Testis (tissue), 2 donors: ENCODE measurements around the gene NPDC1.

ENCODE experiments used
- POLR2A ChIP-seq: fragments of 450-650 bp; IDR thresholded peaks from one replicate; pipeline ENCODE4 v1.6.1; 2017; ENCODE audit warnings: antibody characterized with exemption, mild to moderate bottlenecking, moderate library complexity
- TF ChIP-seq, protein P1 (sequence below), 3 experiments: fragments of 450-650 bp in 2 of 3; fragments of 200-600 bp in 1 of 3; sonication (generic) in 1 of 3; IDR thresholded peaks; one replicate each; pipeline ENCODE4 v1.5.1; 2016 to 2019; ENCODE audit warnings: antibody characterized with exemption in 3 of 3, mild to moderate bottlenecking in 2 of 3, moderate library complexity in 1 of 3

DNA sequence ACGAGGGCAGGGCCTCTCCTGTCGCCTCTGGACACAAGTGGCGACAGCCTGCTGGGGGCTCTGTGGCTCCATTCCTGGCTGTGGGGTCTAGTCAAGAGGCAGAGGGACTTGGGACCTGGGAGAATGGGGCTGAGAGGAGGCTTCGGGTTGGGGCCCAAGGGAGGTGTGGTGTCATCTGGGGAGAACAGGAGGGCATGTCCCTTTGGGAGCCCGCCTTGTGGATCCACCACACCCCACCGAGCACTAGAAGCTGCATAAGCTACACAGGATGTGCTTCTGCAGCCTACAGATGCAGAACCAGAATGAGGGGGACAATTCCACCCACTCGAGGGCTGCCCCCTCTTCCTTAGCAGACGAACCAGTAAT lies 36.9 kb upstream of the NPDC1 start:
- TF ChIP-seq, protein P1, sequence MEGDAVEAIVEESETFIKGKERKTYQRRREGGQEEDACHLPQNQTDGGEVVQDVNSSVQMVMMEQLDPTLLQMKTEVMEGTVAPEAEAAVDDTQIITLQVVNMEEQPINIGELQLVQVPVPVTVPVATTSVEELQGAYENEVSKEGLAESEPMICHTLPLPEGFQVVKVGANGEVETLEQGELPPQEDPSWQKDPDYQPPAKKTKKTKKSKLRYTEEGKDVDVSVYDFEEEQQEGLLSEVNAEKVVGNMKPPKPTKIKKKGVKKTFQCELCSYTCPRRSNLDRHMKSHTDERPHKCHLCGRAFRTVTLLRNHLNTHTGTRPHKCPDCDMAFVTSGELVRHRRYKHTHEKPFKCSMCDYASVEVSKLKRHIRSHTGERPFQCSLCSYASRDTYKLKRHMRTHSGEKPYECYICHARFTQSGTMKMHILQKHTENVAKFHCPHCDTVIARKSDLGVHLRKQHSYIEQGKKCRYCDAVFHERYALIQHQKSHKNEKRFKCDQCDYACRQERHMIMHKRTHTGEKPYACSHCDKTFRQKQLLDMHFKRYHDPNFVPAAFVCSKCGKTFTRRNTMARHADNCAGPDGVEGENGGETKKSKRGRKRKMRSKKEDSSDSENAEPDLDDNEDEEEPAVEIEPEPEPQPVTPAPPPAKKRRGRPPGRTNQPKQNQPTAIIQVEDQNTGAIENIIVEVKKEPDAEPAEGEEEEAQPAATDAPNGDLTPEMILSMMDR (IDR thresholded peaks at IDR 0.05) = no peak
- TF ChIP-seq POLR2A = no peak
